ENCODE measurements around the gene PFKP. TPM values are rescaled to one million over a fixed set of nuclear protein-coding genes. Genes with fewer than 3 reads are reported as not detected.

PFKP gene
- total and polyA plus RNA-seq, 5 donors from 2014 or later: 43.1 to 103 (median 52.3) TPM

DNA sequence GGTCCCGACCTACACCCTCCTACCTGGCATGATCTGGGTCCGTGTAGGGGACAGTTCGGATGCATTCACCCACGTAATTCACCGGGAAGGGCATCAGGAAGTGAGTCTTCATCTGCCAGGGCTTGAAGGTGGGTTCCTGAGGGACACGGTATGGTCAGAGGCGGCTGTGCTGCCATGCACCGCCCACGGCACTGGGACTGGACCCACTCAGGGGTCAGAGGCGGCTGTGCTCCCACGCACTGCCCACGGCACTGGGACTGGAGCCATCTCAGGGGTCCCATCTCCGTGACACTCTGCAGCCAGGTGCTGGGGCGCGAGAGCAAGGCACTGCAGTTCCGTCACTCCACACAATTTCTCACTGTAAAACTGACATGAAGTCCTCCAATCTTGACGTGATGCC, 76.0 kb downstream of the PFKP start:
- Mint-ChIP-seq H3K4me3 (no peak overlapping the region), H3K9me3 (peaks cover 0 to 2% (median 0%) of the 10 kb centered on the region in 7 donors), H3K27me3 (no peaks in the 10 kb centered on the region), H3K27ac (peak overlapping the region in 1 of 3 donors; percentile 38), H3K36me3 (peaks cover 59% of the 10 kb centered on the region), H3K4me1 (peaks cover 0 to 2% (median 0%) of the 10 kb centered on the region in 4 donors)
- ATAC-seq (ENCODE audit: low read depth in 2 of 2): no peak
- Histone ChIP-seq H3K36me3 (ENCODE audit: control insufficient read depth, insufficient read depth, low read length) (peaks cover 98% of the 10 kb centered on the region), H3K27ac (ENCODE audit: insufficient read depth, low read length, poor library complexity, severe bottlenecking) (no peak overlapping the region), H3K27me3 (ENCODE audit: control insufficient read depth, insufficient read depth, low read length) (no peaks in the 10 kb centered on the region), H3K4me1 (ENCODE audit: control insufficient read depth, insufficient read depth, low read length, poor library complexity, severe bottlenecking) (no peaks in the 10 kb centered on the region), H3K4me3 (ENCODE audit: low read depth, low read length) (no peak overlapping the region), H3K9me3 (ENCODE audit: control insufficient read depth in 2 of 2, low read length in 2 of 2) (no peaks in the 10 kb centered on the region)
- no peak for DNase-seq

DNA sequence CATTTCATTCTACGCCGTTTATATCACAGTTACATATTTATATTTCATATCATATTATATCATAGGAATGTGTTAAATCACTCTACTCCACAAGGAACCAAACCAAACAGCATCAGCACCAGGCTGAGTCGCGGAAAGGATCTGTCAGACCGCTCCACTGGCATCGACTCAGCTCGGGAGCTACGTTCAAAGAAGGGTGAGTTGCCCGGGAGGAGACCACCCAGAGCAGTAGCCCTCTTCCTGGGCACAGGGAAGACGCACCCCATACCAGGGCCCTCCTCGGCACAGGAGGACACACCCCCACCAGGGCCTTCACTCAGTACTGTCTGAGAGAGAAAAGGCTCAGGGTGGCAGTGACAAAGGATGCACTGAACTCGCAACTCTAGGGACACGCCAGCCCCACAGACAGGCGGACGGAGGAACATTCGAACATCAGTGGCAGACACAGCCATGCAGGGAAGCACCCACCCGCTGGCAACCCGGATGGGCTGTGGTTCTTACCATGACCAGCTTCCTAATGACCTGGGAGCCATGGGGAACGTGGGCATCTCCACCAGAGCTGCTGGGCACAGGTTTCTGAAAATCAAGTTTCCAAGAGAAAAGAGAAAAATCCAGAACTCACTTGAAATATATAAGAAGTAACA, 76.6 kb downstream of the PFKP start:
- Histone ChIP-seq H3K27me3 (ENCODE audit: control insufficient read depth, insufficient read depth, low read length) (no peaks in the 10 kb centered on the region), H3K4me3 (ENCODE audit: low read depth, low read length) (no peak overlapping the region), H3K36me3 (ENCODE audit: control insufficient read depth, insufficient read depth, low read length) (peaks cover 98% of the 10 kb centered on the region), H3K4me1 (ENCODE audit: control insufficient read depth, insufficient read depth, low read length, poor library complexity, severe bottlenecking) (no peaks in the 10 kb centered on the region), H3K27ac (ENCODE audit: insufficient read depth, low read length, poor library complexity, severe bottlenecking) (no peak overlapping the region), H3K9me3 (ENCODE audit: control insufficient read depth in 2 of 2, low read length in 2 of 2) (no peaks in the 10 kb centered on the region)
- Mint-ChIP-seq H3K9me3 (peaks cover 0 to 2% (median 0%) of the 10 kb centered on the region in 7 donors), H3K36me3 (peaks cover 55% of the 10 kb centered on the region), H3K27me3 (no peaks in the 10 kb centered on the region), H3K4me1 (peaks cover 0 to 2% (median 0%) of the 10 kb centered on the region in 4 donors), H3K4me3 (no peak overlapping the region), H3K27ac (no peak overlapping the region)
- no peak for ATAC-seq (ENCODE audit: low read depth in 2 of 2)
- DNase-seq: no peak

DNA sequence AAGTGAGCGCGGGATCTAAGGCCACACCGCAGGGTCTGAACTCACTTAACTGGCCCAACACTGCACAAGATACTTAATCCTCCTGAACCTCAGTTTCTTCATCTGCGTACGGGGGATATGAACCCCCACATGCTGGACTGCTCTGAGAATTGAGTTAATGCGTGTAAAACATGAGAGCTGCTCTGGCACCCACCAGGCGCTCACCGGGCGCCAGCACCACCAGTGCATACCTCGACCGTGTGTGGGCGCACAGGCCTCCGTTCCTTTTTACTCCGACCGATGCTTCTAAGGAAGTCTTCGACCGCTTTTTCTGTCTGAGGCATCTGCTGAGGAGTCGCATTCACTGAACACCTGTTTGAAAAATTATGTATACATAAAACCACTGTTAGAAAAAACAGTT, 78.0 kb downstream of the PFKP start:
- no peak overlapping the region for H3K27ac ChIP-seq (ENCODE audit: insufficient read depth, low read length, poor library complexity, severe bottlenecking)
- no peaks in the 10 kb centered on the region for H3K27me3 ChIP-seq (ENCODE audit: control insufficient read depth, insufficient read depth, low read length)
- peaks cover 47% of the 10 kb centered on the region for H3K36me3 Mint-ChIP-seq
- no peak overlapping the region for H3K4me3 Mint-ChIP-seq
- H3K36me3 ChIP-seq (ENCODE audit: control insufficient read depth, insufficient read depth, low read length): peaks cover 98% of the 10 kb centered on the region
- no peak overlapping the region for H3K27ac Mint-ChIP-seq
- peaks cover 0 to 2% (median 0%) of the 10 kb centered on the region in 4 donors for H3K4me1 Mint-ChIP-seq
- H3K4me1 ChIP-seq (ENCODE audit: control insufficient read depth, insufficient read depth, low read length, poor library complexity, severe bottlenecking): no peaks in the 10 kb centered on the region
- ATAC-seq (ENCODE audit: low read depth in 2 of 2) (no peak), DNase-seq (no peak)
- H3K4me3 ChIP-seq (ENCODE audit: low read depth, low read length): no peak overlapping the region
- peaks cover 0 to 2% (median 0%) of the 10 kb centered on the region in 7 donors for H3K9me3 Mint-ChIP-seq
- H3K9me3 ChIP-seq (ENCODE audit: control insufficient read depth in 2 of 2, low read length in 2 of 2): no peaks in the 10 kb centered on the region
- no peaks in the 10 kb centered on the region for H3K27me3 Mint-ChIP-seq

GRCh38 chr10:3146289-3146688, 78.9 kb downstream of the PFKP start:
- Mint-ChIP-seq H3K9me3 (peaks cover 0 to 2% (median 0%) of the 10 kb centered on the region in 7 donors), H3K36me3 (peaks cover 45% of the 10 kb centered on the region), H3K4me1 (peaks cover 0 to 2% (median 0%) of the 10 kb centered on the region in 4 donors), H3K4me3 (no peak overlapping the region), H3K27me3 (no peaks in the 10 kb centered on the region), H3K27ac (no peak overlapping the region)
- no peaks in the 10 kb centered on the region for H3K27me3 ChIP-seq (ENCODE audit: control insufficient read depth, insufficient read depth, low read length)
- H3K27ac ChIP-seq (ENCODE audit: insufficient read depth, low read length, poor library complexity, severe bottlenecking): no peak overlapping the region
- DNase-seq: no peak
- no peak for ATAC-seq (ENCODE audit: low read depth in 2 of 2)
- no peak overlapping the region for H3K4me3 ChIP-seq (ENCODE audit: low read depth, low read length)
- no peaks in the 10 kb centered on the region for H3K9me3 ChIP-seq (ENCODE audit: control insufficient read depth in 2 of 2, low read length in 2 of 2)
- no peaks in the 10 kb centered on the region for H3K4me1 ChIP-seq (ENCODE audit: control insufficient read depth, insufficient read depth, low read length, poor library complexity, severe bottlenecking)
- peaks cover 99% of the 10 kb centered on the region for H3K36me3 ChIP-seq (ENCODE audit: control insufficient read depth, insufficient read depth, low read length)

- no peaks in the 10 kb centered on the region for H3K27me3 ChIP-seq (ENCODE audit: control insufficient read depth, insufficient read depth, low read length)
- Mint-ChIP-seq H3K27me3 (no peaks in the 10 kb centered on the region), H3K36me3 (peaks cover 42% of the 10 kb centered on the region), H3K27ac (no peak overlapping the region), H3K4me1 (peaks cover 0 to 2% (median 0%) of the 10 kb centered on the region in 4 donors), H3K4me3 (no peak overlapping the region), H3K9me3 (peaks cover 0 to under 1% (median 0%) of the 10 kb centered on the region in 7 donors)
- ATAC-seq (ENCODE audit: low read depth in 2 of 2): no peak
- H3K4me3 ChIP-seq (ENCODE audit: low read depth, low read length): no peak overlapping the region
- no peaks in the 10 kb centered on the region for H3K4me1 ChIP-seq (ENCODE audit: control insufficient read depth, insufficient read depth, low read length, poor library complexity, severe bottlenecking)
- H3K36me3 ChIP-seq (ENCODE audit: control insufficient read depth, insufficient read depth, low read length): peaks cover 96% of the 10 kb centered on the region
- no peaks in the 10 kb centered on the region for H3K9me3 ChIP-seq (ENCODE audit: control insufficient read depth in 2 of 2, low read length in 2 of 2)
- no peak overlapping the region for H3K27ac ChIP-seq (ENCODE audit: insufficient read depth, low read length, poor library complexity, severe bottlenecking)
- no peak for DNase-seq
Observed at GRCh38 chr10:3147117-3147820, 79.9 kb downstream of the PFKP start.

DNA sequence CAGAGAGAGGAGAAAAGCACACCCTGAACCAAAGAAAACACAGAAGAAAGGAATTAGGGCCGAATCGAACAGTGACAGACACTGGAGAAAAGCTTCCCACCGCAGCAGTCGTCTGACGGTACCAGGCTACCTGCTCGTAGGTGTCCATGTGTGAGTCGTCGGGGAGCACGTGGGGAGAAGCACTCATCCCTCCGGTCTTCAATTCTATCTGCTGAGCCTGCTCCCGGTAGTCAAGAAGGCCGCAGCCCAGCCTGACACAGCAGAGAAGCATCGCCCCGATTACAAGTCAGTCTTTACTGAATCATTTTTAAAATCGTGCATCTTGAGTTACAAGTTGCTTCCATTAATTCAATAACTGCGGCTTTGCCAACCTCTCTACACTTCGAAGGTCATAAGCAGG, 80.7 kb downstream of the PFKP start:
- Mint-ChIP-seq H3K36me3 (peaks cover 45% of the 10 kb centered on the region), H3K4me3 (peak overlapping the region in 1 of 4 donors; percentile 68), H3K4me1 (no peaks in the 10 kb centered on the region), H3K27me3 (no peaks in the 10 kb centered on the region), H3K27ac (no peak overlapping the region), H3K9me3 (no peaks in the 10 kb centered on the region)
- H3K27me3 ChIP-seq (ENCODE audit: control insufficient read depth, insufficient read depth, low read length): no peaks in the 10 kb centered on the region
- no peak overlapping the region for H3K4me3 ChIP-seq (ENCODE audit: low read depth, low read length)
- no peaks in the 10 kb centered on the region for H3K4me1 ChIP-seq (ENCODE audit: control insufficient read depth, insufficient read depth, low read length, poor library complexity, severe bottlenecking)
- ATAC-seq (ENCODE audit: low read depth in 2 of 2): no peak
- H3K36me3 ChIP-seq (ENCODE audit: control insufficient read depth, insufficient read depth, low read length): peaks cover 96% of the 10 kb centered on the region
- no peak for DNase-seq
- H3K27ac ChIP-seq (ENCODE audit: insufficient read depth, low read length, poor library complexity, severe bottlenecking): no peak overlapping the region
- no peaks in the 10 kb centered on the region for H3K9me3 ChIP-seq (ENCODE audit: control insufficient read depth in 2 of 2, low read length in 2 of 2)

- H3K27me3 Mint-ChIP-seq: no peaks in the 10 kb centered on the region
- Histone ChIP-seq H3K4me3 (ENCODE audit: low read depth, low read length) (no peak overlapping the region), H3K4me1 (ENCODE audit: control insufficient read depth, insufficient read depth, low read length, poor library complexity, severe bottlenecking) (no peaks in the 10 kb centered on the region), H3K9me3 (ENCODE audit: control insufficient read depth in 2 of 2, low read length in 2 of 2) (no peaks in the 10 kb centered on the region), H3K27ac (ENCODE audit: insufficient read depth, low read length, poor library complexity, severe bottlenecking) (no peak overlapping the region), H3K27me3 (ENCODE audit: control insufficient read depth, insufficient read depth, low read length) (no peaks in the 10 kb centered on the region), H3K36me3 (ENCODE audit: control insufficient read depth, insufficient read depth, low read length) (peaks cover 96% of the 10 kb centered on the region)
- H3K36me3 Mint-ChIP-seq: peaks cover 43% of the 10 kb centered on the region
- no peaks in the 10 kb centered on the region for H3K9me3 Mint-ChIP-seq
- ATAC-seq (ENCODE audit: low read depth in 2 of 2): no peak
- H3K27ac Mint-ChIP-seq: no peak overlapping the region
- no peak overlapping the region for H3K4me3 Mint-ChIP-seq
- DNase-seq: no peak
- no peaks in the 10 kb centered on the region for H3K4me1 Mint-ChIP-seq
Observed at GRCh38 chr10:3148994-3149393, 81.6 kb downstream of the PFKP start.

Measured in CD4-positive, CD25-positive, alpha-beta regulatory T cell (primary cell).